Activated T-cell treated with anti-CD3 and anti-CD28 coated beads, Interleukin-2, amount 50 U/mL, for 72 hours (primary cell): ENCODE results near the gene PCDHGA5. TPM values are rescaled to one million over a fixed set of nuclear protein-coding genes. Genes with fewer than 3 reads are reported as not detected.
"Not testable (repeated sequence)": the region's sequence is repeated elsewhere in the genome, so short reads cannot be mapped to it uniquely, and the experiment has no call there.

Source experiments
- ATAC-seq, 2 donors: fragments of 150-1000 bp; cut with Tn5 transposase; replicated peaks in 1 of 2; 2 replicates each; pipeline ENCODE4 v1.10.0; 2021; ENCODE audit warnings: moderate library complexity in 2 of 2, mild to moderate bottlenecking in 1 of 2
- DNase-seq, 2 donors: peaks; one replicate each; pipeline ENCODE4 v3.0.0; 2021 to 2022; ENCODE audit warnings: mixed read lengths in 1 of 2
- H3K27ac Mint-ChIP-seq: one replicate; pipeline ENCODE4 v1.8.0; 2022; ENCODE audit warnings: mild to moderate bottlenecking, moderate library complexity, mixed read lengths
- H3K27me3 Mint-ChIP-seq: one replicate; pipeline ENCODE4 v1.8.0; 2022; ENCODE audit warnings: low read depth, mixed read lengths
- H3K36me3 Mint-ChIP-seq, 2 donors: one replicate each; pipeline ENCODE4 v1.8.0; 2022; ENCODE audit warnings: mixed read lengths in 2 of 2, mild to moderate bottlenecking in 1 of 2; ENCODE audit not compliant: insufficient read depth in 2 of 2
- H3K4me1 Mint-ChIP-seq: one replicate; pipeline ENCODE4 v1.8.0; 2022; ENCODE audit warnings: low read depth, mixed read lengths
- H3K4me3 Mint-ChIP-seq, 2 donors: one replicate each; pipeline ENCODE4 v1.8.0; 2022; ENCODE audit warnings: mild to moderate bottlenecking in 2 of 2, mixed read lengths in 2 of 2, moderate library complexity in 2 of 2
- H3K9me3 Mint-ChIP-seq, 2 donors: one replicate each; pipeline ENCODE4 v1.8.0; 2022; ENCODE audit warnings: mixed read lengths in 2 of 2
- total RNA-seq, 2 donors: library from RNA; stranded (reverse); gene quantifications; one replicate each; pipeline ENCODE4 v1.2.3, GENCODE V29; 2022

The PCDHGA5 gene
- total RNA-seq, 2 donors from 2014 or later: 0.12 TPM; not detected in 1

GRCh38 chr5:141340781-141341354, 23.1 kb upstream of the PCDHGA5 start:
- H3K9me3 Mint-ChIP-seq: peaks cover 8 to 17% of the 10 kb centered on the region in 2 donors
- ATAC-seq, DNase-seq, H3K4me3 Mint-ChIP-seq, H3K27ac Mint-ChIP-seq, H3K4me1 Mint-ChIP-seq: not testable (repeated sequence)
- peaks cover 22 to 31% of the 10 kb centered on the region in 2 donors for H3K36me3 Mint-ChIP-seq
- peaks cover 53% of the 10 kb centered on the region for H3K27me3 Mint-ChIP-seq

- no peak overlapping the region for H3K4me3 Mint-ChIP-seq
- H3K4me1 Mint-ChIP-seq: no peaks in the 10 kb centered on the region
- peaks cover 60% of the 10 kb centered on the region for H3K27me3 Mint-ChIP-seq
- no peak overlapping the region for H3K27ac Mint-ChIP-seq
- no peak for ATAC-seq
- peaks cover 23 to 40% of the 10 kb centered on the region in 2 donors for H3K36me3 Mint-ChIP-seq
- no peak for DNase-seq
- H3K9me3 Mint-ChIP-seq: peaks cover 9 to 14% of the 10 kb centered on the region in 2 donors
These were observed 21.2 kb upstream of the PCDHGA5 start for GRCh38 chr5:141342773-141343172.

- Mint-ChIP-seq H3K36me3 (peaks cover 21 to 39% of the 10 kb centered on the region in 2 donors), H3K4me1 (no peaks in the 10 kb centered on the region), H3K4me3 (peak within 1 kb of the TSS; percentile 72 to 78), H3K27me3 (peaks cover 55% of the 10 kb centered on the region), H3K9me3 (peaks cover 8 to 14% of the 10 kb centered on the region in 2 donors), H3K27ac (no peak within 1 kb of the TSS)
- ATAC-seq (no peak), DNase-seq (peak in 1 of 2 donors; percentile 33)
These were observed 20.6 kb upstream of the PCDHGA5 start, which contains the start of gene PCDHGA3 for GRCh38 chr5:141343242-141343952. Gene PCDHGA3, plus strand, starts transcription at chr5:141343829. Its CDS starts 205 bp downstream, at chr5:141344034.

GRCh38 chr5:141343953-141344463, 20.0 kb upstream of the PCDHGA5 start:
- ATAC-seq (no peak), DNase-seq (no peak)
- peaks cover 19 to 38% of the 10 kb centered on the region in 2 donors for H3K36me3 Mint-ChIP-seq
- H3K27ac Mint-ChIP-seq: no peak overlapping the region
- peaks cover 55% of the 10 kb centered on the region for H3K27me3 Mint-ChIP-seq
- H3K4me3 Mint-ChIP-seq: peak overlapping the region; percentile 72 to 78
- no peaks in the 10 kb centered on the region for H3K4me1 Mint-ChIP-seq
- peaks cover 8 to 12% of the 10 kb centered on the region in 2 donors for H3K9me3 Mint-ChIP-seq

- Mint-ChIP-seq H3K4me1 (peaks cover 6% of the 10 kb centered on the region), H3K4me3 (no peak overlapping the region), H3K36me3 (peaks cover 18 to 42% of the 10 kb centered on the region in 2 donors), H3K27ac (no peak overlapping the region), H3K27me3 (peaks cover 62% of the 10 kb centered on the region), H3K9me3 (peaks cover 9 to 12% of the 10 kb centered on the region in 2 donors)
- ATAC-seq: no peak
- DNase-seq: no peak
These were observed 18.6 kb upstream of the PCDHGA5 start for GRCh38 chr5:141345327-141345726.

- peaks cover 8 to 10% of the 10 kb centered on the region in 2 donors for H3K9me3 Mint-ChIP-seq
- ATAC-seq, H3K4me3 Mint-ChIP-seq, DNase-seq, H3K4me1 Mint-ChIP-seq, H3K27ac Mint-ChIP-seq: not testable (repeated sequence)
- peaks cover 16 to 39% of the 10 kb centered on the region in 2 donors for H3K36me3 Mint-ChIP-seq
- peaks cover 67% of the 10 kb centered on the region for H3K27me3 Mint-ChIP-seq
These were observed 17.9 kb upstream of the PCDHGA5 start for GRCh38 chr5:141346017-141346416.

- peaks cover 74% of the 10 kb centered on the region for H3K27me3 Mint-ChIP-seq
- ATAC-seq: no peak
These were observed 13.9 kb upstream of the PCDHGA5 start, which contains the start of gene PCDHGB1 for GRCh38 chr5:141349917-141350619. Gene PCDHGB1, plus strand, starts transcription at chr5:141350099. Its CDS starts 162 bp downstream, at chr5:141350261.

GRCh38 chr5:141351591-141351990, 12.4 kb upstream of the PCDHGA5 start:
- no peak for ATAC-seq
- Mint-ChIP-seq H3K36me3 (peaks cover 17 to 19% of the 10 kb centered on the region in 2 donors), H3K4me3 (no peak overlapping the region)

More at GRCh38 chr5:141349917-141350619, 13.9 kb upstream of the PCDHGA5 start, which contains the start of gene PCDHGB1:
- peak; percentile 38 to 51 for DNase-seq
- Mint-ChIP-seq H3K4me3 (peak within 1 kb of the TSS; percentile 75 to 82), H3K27ac (peak within 1 kb of the TSS; percentile 50), H3K36me3 (peaks cover 15 to 30% of the 10 kb centered on the region in 2 donors), H3K4me1 (peaks cover 6% of the 10 kb centered on the region), H3K9me3 (peaks cover 10 to 15% of the 10 kb centered on the region in 2 donors)

GRCh38 chr5:141354900-141355469, 9.0 kb upstream of the PCDHGA5 start, which contains the start of gene PCDHGA4:
Gene PCDHGA4, plus strand, starts transcription at chr5:141355021. Its CDS starts 87 bp downstream, at chr5:141355108.
- no peak for DNase-seq
- H3K4me3 Mint-ChIP-seq: peak within 1 kb of the TSS; percentile 65 to 73
- peaks cover 7% of the 10 kb centered on the region for H3K4me1 Mint-ChIP-seq
- no peak within 1 kb of the TSS for H3K27ac Mint-ChIP-seq
- peaks cover 81% of the 10 kb centered on the region for H3K27me3 Mint-ChIP-seq
- H3K36me3 Mint-ChIP-seq: peaks cover 14 to 16% of the 10 kb centered on the region in 2 donors
- ATAC-seq: no peak
- H3K9me3 Mint-ChIP-seq: peaks cover 10 to 11% of the 10 kb centered on the region in 2 donors

More at GRCh38 chr5:141351591-141351990, 12.4 kb upstream of the PCDHGA5 start:
- Mint-ChIP-seq H3K4me1 (peaks cover 6% of the 10 kb centered on the region), H3K27ac (no peak overlapping the region), H3K27me3 (peaks cover 77% of the 10 kb centered on the region), H3K9me3 (peaks cover 8 to 12% of the 10 kb centered on the region in 2 donors)
- DNase-seq: no peak

GRCh38 chr5:141355641-141356040, 8.3 kb upstream of the PCDHGA5 start:
- H3K36me3 Mint-ChIP-seq: peaks cover 12 to 16% of the 10 kb centered on the region in 2 donors
- ATAC-seq: no peak
- peaks cover 81% of the 10 kb centered on the region for H3K27me3 Mint-ChIP-seq

GRCh38 chr5:141356133-141356532, 7.8 kb upstream of the PCDHGA5 start:
- ATAC-seq (no peak), DNase-seq (no peak)
- Mint-ChIP-seq H3K4me3 (no peak overlapping the region), H3K27ac (no peak overlapping the region), H3K9me3 (peaks cover 8 to 11% of the 10 kb centered on the region in 2 donors), H3K36me3 (peaks cover 17 to 21% of the 10 kb centered on the region in 2 donors), H3K4me1 (peaks cover 6% of the 10 kb centered on the region), H3K27me3 (peaks cover 82% of the 10 kb centered on the region)

More at GRCh38 chr5:141355641-141356040, 8.3 kb upstream of the PCDHGA5 start:
- Mint-ChIP-seq H3K9me3 (peaks cover 8% of the 10 kb centered on the region in 2 donors), H3K27ac (no peak overlapping the region), H3K4me3 (peak overlapping the region in 1 of 2 donors; percentile 65), H3K4me1 (peaks cover 6% of the 10 kb centered on the region)
- DNase-seq: no peak

GRCh38 chr5:141356950-141357349, 7.0 kb upstream of the PCDHGA5 start:
- Mint-ChIP-seq H3K9me3 (peaks cover 8 to 12% of the 10 kb centered on the region in 2 donors), H3K4me3 (no peak overlapping the region), H3K36me3 (peaks cover 22 to 24% of the 10 kb centered on the region in 2 donors), H3K27me3 (peaks cover 89% of the 10 kb centered on the region), H3K4me1 (peaks cover 6% of the 10 kb centered on the region), H3K27ac (no peak overlapping the region)
- no peak for ATAC-seq
- no peak for DNase-seq
